ENCODE results near the gene MYO7B. TPM values are rescaled to one million over a fixed set of nuclear protein-coding genes. Genes with fewer than 3 reads are reported as not detected.

Gene MYO7B
- polyA plus RNA-seq, 4 donors: 17.7 to 24.7 (median 19.4) TPM

GRCh38 chr2:127621981-127622431 is 86.5 kb downstream of the MYO7B start:
- DNase-seq (ENCODE audit: low read depth in 4 of 4, low spot score in 3 of 4): no peak

GRCh38 chr2:127622561-127623387 is 87.3 kb downstream of the MYO7B start:
- DNase-seq (ENCODE audit: low read depth in 4 of 4, low spot score in 3 of 4): no peak

- DNase-seq (ENCODE audit: low read depth in 4 of 4, low spot score in 3 of 4): no peak
These were observed 88.2 kb downstream of the MYO7B start for GRCh38 chr2:127623388-127624319.

- no peak for DNase-seq (ENCODE audit: low read depth in 4 of 4, low spot score in 3 of 4)
These were observed 88.9 kb downstream of the MYO7B start for GRCh38 chr2:127624320-127624755.

GRCh38 chr2:127624756-127625571 is 89.5 kb downstream of the MYO7B start:
- DNase-seq (ENCODE audit: low read depth in 4 of 4, low spot score in 3 of 4): no peak

- no peak for DNase-seq (ENCODE audit: low read depth in 4 of 4, low spot score in 3 of 4)
These were observed 90.1 kb downstream of the MYO7B start for GRCh38 chr2:127625572-127625951.

- DNase-seq (ENCODE audit: low read depth in 4 of 4, low spot score in 3 of 4): no peak
These were observed 90.7 kb downstream of the MYO7B start for GRCh38 chr2:127626175-127626574.

GRCh38 chr2:127626917-127627739 is 91.6 kb downstream of the MYO7B start:
- no peak for DNase-seq (ENCODE audit: low read depth in 4 of 4, low spot score in 3 of 4)

GRCh38 chr2:127627740-127628571 is 92.5 kb downstream of the MYO7B start:
- no peak for DNase-seq (ENCODE audit: low read depth in 4 of 4, low spot score in 3 of 4)

GRCh38 chr2:127628767-127629614 is 93.5 kb downstream of the MYO7B start:
- no peak for DNase-seq (ENCODE audit: low read depth in 4 of 4, low spot score in 3 of 4)

GRCh38 chr2:127629637-127630036 is 94.2 kb downstream of the MYO7B start:
- DNase-seq (ENCODE audit: low read depth in 4 of 4, low spot score in 3 of 4): no peak

GRCh38 chr2:127630096-127630863 is 94.8 kb downstream of the MYO7B start:
- DNase-seq (ENCODE audit: low read depth in 4 of 4, low spot score in 3 of 4): no peak

- DNase-seq (ENCODE audit: low read depth in 4 of 4, low spot score in 3 of 4): no peak
These were observed 95.5 kb downstream of the MYO7B start for GRCh38 chr2:127630864-127631540.

GRCh38 chr2:127631541-127631996 is 96.1 kb downstream of the MYO7B start:
- DNase-seq (ENCODE audit: low read depth in 4 of 4, low spot score in 3 of 4): no peak

GRCh38 chr2:127631997-127632581 is 96.6 kb downstream of the MYO7B start:
- no peak for DNase-seq (ENCODE audit: low read depth in 4 of 4, low spot score in 3 of 4)

Measured in right renal pelvis (tissue), 4 donors.